IPS-15b (cell line): Measurements from ENCODE around the gene AOPEP.

Source experiments
- H3K27me3 ChIP-seq: one replicate; pipeline ENCODE4 v1.6.1; 2013; ENCODE audit warnings: low read length; ENCODE audit not compliant: control insufficient read depth, insufficient read depth
- H3K36me3 ChIP-seq: one replicate; pipeline ENCODE4 v1.6.1; 2013; ENCODE audit warnings: low read length; ENCODE audit not compliant: control insufficient read depth, insufficient read depth
- H3K4me1 ChIP-seq: one replicate; pipeline ENCODE4 v1.6.1; 2013; ENCODE audit warnings: mild to moderate bottlenecking, low read length; ENCODE audit not compliant: control insufficient read depth, insufficient read depth
- H3K4me3 ChIP-seq: one replicate; pipeline ENCODE4 v1.5.1; 2013; ENCODE audit warnings: low read depth, low read length
- H3K9ac ChIP-seq: one replicate; pipeline ENCODE4 v1.6.1; 2013; ENCODE audit warnings: low read depth, mild to moderate bottlenecking, low read length
- H3K9me3 ChIP-seq: one replicate; pipeline ENCODE4 v1.6.1; 2013; ENCODE audit warnings: mild to moderate bottlenecking, low read length; ENCODE audit not compliant: control insufficient read depth, insufficient read depth

Gene AOPEP

GRCh38 chr9:94745806-94746540 is 19.5 kb downstream of the AOPEP start:
- H3K4me1 ChIP-seq: no peaks in the 10 kb centered on the region
- no peak overlapping the region for H3K9ac ChIP-seq
- H3K27me3 ChIP-seq: no peaks in the 10 kb centered on the region
- no peaks in the 10 kb centered on the region for H3K36me3 ChIP-seq
- no peaks in the 10 kb centered on the region for H3K9me3 ChIP-seq
- no peak overlapping the region for H3K4me3 ChIP-seq

DNA sequence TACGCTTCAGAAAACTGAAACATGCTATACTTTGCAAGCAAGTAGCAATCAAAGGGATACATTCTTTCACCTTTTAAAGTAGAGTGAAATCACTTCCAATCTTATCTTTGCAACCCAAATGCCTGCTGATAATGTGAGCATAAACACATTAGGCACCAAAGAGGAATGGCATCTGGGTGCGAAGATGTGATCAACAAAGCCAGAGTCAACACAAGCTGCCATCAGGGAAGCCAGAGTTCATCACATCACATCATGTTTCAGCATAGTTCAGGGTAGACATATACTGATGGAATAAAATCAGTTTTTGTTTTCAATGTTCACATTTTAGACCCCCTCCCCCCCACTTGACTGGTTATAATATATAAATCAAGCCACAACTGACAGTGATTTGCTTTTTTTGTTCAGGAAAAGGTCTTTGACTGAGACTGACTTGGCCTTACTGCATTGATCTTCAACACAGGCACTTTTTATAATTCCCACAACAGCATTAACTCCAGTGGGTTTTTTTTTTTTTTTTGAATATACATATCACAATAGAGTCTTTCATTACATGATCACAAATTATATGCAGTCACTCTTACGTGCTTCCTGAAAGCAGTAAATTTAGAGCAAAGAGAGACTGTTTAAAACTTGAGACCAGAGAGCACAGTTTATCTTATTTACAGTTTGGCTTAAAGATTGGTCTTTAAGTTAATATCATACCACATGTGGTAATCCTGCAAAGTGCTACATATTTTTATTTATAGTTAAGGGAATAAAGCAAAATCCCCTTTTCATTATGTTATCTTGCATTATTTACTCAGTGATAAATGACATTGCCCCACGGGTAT is 20.3 kb downstream of the AOPEP start:
- no peak overlapping the region for H3K9ac ChIP-seq
- H3K27me3 ChIP-seq: no peaks in the 10 kb centered on the region
- no peaks in the 10 kb centered on the region for H3K4me1 ChIP-seq
- no peaks in the 10 kb centered on the region for H3K36me3 ChIP-seq
- H3K4me3 ChIP-seq: no peak overlapping the region
- H3K9me3 ChIP-seq: no peaks in the 10 kb centered on the region

GRCh38 chr9:94754976-94755475 is 28.5 kb downstream of the AOPEP start:
- H3K27me3 ChIP-seq: no peaks in the 10 kb centered on the region
- H3K9me3 ChIP-seq: no peaks in the 10 kb centered on the region
- no peak overlapping the region for H3K4me3 ChIP-seq
- H3K36me3 ChIP-seq: no peaks in the 10 kb centered on the region
- no peak overlapping the region for H3K9ac ChIP-seq
- no peaks in the 10 kb centered on the region for H3K4me1 ChIP-seq

DNA sequence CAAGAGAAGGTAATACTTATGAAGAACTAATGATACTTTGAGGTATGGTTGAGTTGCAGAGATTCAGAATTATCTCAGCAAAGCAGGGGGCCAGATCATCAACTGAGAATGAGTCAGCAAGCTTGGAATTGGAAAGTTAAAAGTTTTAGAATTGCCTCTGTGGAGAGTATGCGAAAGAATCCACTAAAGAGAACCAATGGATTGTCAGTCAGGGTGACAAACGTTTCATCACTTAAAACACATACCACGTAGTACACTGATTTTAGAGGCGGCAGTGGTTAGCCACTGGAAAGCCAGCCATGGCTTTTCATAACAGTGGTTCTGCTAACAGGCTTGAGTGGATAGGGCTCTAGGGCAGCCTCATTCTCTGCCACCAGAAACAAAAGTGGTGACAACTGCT is 30.7 kb downstream of the AOPEP start:
- Histone ChIP-seq H3K9ac (no peak overlapping the region), H3K27me3 (no peaks in the 10 kb centered on the region), H3K4me1 (no peaks in the 10 kb centered on the region), H3K36me3 (no peaks in the 10 kb centered on the region), H3K9me3 (no peaks in the 10 kb centered on the region), H3K4me3 (no peak overlapping the region)

GRCh38 chr9:94758031-94758430 is 31.5 kb downstream of the AOPEP start:
- no peaks in the 10 kb centered on the region for H3K36me3 ChIP-seq
- no peak overlapping the region for H3K9ac ChIP-seq
- H3K4me1 ChIP-seq: no peaks in the 10 kb centered on the region

DNA sequence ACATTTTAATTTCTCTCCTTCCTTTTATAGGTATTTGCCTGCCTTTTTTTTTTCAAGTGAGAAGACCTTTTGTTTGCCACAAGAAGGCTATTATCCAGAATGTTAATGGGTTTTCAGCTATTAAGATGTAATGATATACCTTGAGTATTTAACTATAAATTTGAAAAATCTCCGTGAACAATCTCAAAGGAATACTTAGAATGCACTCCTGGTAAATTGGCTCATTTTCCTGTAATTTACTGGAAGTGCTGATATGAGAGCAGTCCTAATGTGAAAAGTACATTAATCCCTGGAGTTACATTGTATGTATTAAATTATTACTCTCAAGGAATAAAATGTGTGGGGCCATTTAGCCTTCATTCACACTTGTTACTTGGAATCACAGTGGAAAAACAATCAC is 32.4 kb downstream of the AOPEP start:
- H3K36me3 ChIP-seq: no peaks in the 10 kb centered on the region
- H3K9ac ChIP-seq: no peak overlapping the region
- H3K27me3 ChIP-seq: no peaks in the 10 kb centered on the region
- H3K9me3 ChIP-seq: no peaks in the 10 kb centered on the region
- no peak overlapping the region for H3K4me3 ChIP-seq
- no peaks in the 10 kb centered on the region for H3K4me1 ChIP-seq

More at GRCh38 chr9:94758031-94758430, 31.5 kb downstream of the AOPEP start:
- H3K27me3 ChIP-seq: no peaks in the 10 kb centered on the region
- no peak overlapping the region for H3K4me3 ChIP-seq
- H3K9me3 ChIP-seq: no peaks in the 10 kb centered on the region

GRCh38 chr9:94760010-94760409 is 33.5 kb downstream of the AOPEP start:
- no peaks in the 10 kb centered on the region for H3K9me3 ChIP-seq
- H3K36me3 ChIP-seq: no peaks in the 10 kb centered on the region
- no peak overlapping the region for H3K9ac ChIP-seq
- no peaks in the 10 kb centered on the region for H3K27me3 ChIP-seq
- no peaks in the 10 kb centered on the region for H3K4me1 ChIP-seq
- no peak overlapping the region for H3K4me3 ChIP-seq

- Histone ChIP-seq H3K36me3 (no peaks in the 10 kb centered on the region), H3K9ac (no peak overlapping the region), H3K27me3 (no peaks in the 10 kb centered on the region), H3K9me3 (no peaks in the 10 kb centered on the region), H3K4me3 (no peak overlapping the region), H3K4me1 (no peaks in the 10 kb centered on the region)
Measured at GRCh38 chr9:94760660-94761059, 34.2 kb downstream of the AOPEP start.

GRCh38 chr9:94761481-94761880 is 35.0 kb downstream of the AOPEP start:
- H3K36me3 ChIP-seq: no peaks in the 10 kb centered on the region
- no peak overlapping the region for H3K9ac ChIP-seq

GRCh38 chr9:94767331-94768072 is 41.0 kb downstream of the AOPEP start:
- H3K27me3 ChIP-seq: no peaks in the 10 kb centered on the region
- no peaks in the 10 kb centered on the region for H3K9me3 ChIP-seq
- H3K36me3 ChIP-seq: no peaks in the 10 kb centered on the region
- no peaks in the 10 kb centered on the region for H3K4me1 ChIP-seq
- no peak overlapping the region for H3K9ac ChIP-seq
- no peak overlapping the region for H3K4me3 ChIP-seq

More at GRCh38 chr9:94761481-94761880, 35.0 kb downstream of the AOPEP start:
- H3K4me1 ChIP-seq: no peaks in the 10 kb centered on the region
- H3K27me3 ChIP-seq: no peaks in the 10 kb centered on the region
- H3K9me3 ChIP-seq: no peaks in the 10 kb centered on the region
- no peak overlapping the region for H3K4me3 ChIP-seq

- H3K9me3 ChIP-seq: no peaks in the 10 kb centered on the region
- no peaks in the 10 kb centered on the region for H3K4me1 ChIP-seq
- no peaks in the 10 kb centered on the region for H3K27me3 ChIP-seq
- no peak overlapping the region for H3K9ac ChIP-seq
- no peaks in the 10 kb centered on the region for H3K36me3 ChIP-seq
- no peak overlapping the region for H3K4me3 ChIP-seq
Measured at GRCh38 chr9:94768766-94769165, 42.3 kb downstream of the AOPEP start.
